ENCODE results near the gene WNT10A. TPM values are rescaled to one million over a fixed set of nuclear protein-coding genes. Genes with fewer than 3 reads are reported as not detected.

The WNT10A gene
- total and polyA plus RNA-seq, 9 of the 15 experiments (the other 6 are each of a cell fraction or from before 2014, with no cell fraction given) = not detected

DNA sequence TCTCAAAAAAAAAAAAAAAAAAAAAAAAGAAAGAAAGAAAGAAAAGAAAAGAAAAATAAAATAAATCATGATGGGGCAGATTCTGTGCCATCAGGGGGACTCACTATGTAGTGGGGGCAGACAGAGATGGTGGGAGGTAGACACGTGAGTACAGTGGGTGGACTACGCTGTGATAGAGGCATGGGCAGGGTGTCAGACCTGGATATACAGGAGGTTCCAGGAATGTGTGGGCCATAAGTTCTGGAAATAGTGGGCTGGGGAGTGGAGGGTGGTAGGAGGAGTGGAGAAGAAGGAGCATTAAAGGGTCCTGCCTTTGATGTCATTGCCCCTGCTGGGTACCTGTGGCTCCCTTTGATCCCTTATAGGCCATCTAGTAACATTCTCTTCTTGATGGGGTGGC is 29.9 kb upstream of the WNT10A start:
- Histone ChIP-seq H2AFZ (ENCODE audit: low read depth, low read length) (no peak overlapping the region), H3K36me3 (ENCODE audit: control insufficient read depth, insufficient read depth, low read length) (no peaks in the 10 kb centered on the region), H3K4me1 (replicated peaks in 1 of 2; ENCODE audit: control insufficient read depth in 2 of 2, insufficient read depth in 2 of 2, low read length in 2 of 2) (no peaks in the 10 kb centered on the region; a peak in 1 of 5 replicates), H3K9me3 (replicated peaks; ENCODE audit: control insufficient read depth, insufficient read depth, low read depth, low read length) (no peaks in the 10 kb centered on the region), H3K79me2 (ENCODE audit: control insufficient read depth, insufficient read depth, low read length) (no peaks in the 10 kb centered on the region), H3K27ac (ENCODE audit: extremely low read depth, low read depth, low read length) (no peak overlapping the region), H3K4me3 (no peak overlapping the region), H4K20me1 (replicated peaks; ENCODE audit: control insufficient read depth, insufficient read depth, low read length) (no peaks in the 10 kb centered on the region), H3K27me3 (ENCODE audit: control insufficient read depth in 2 of 2, insufficient read depth in 2 of 2, low read length in 2 of 2) (peaks cover 0 to 21% of the 10 kb centered on the region in 2 experiments; a peak in 2 of 5 replicates), H3K4me2 (ENCODE audit: insufficient read depth, low read length) (no peak overlapping the region), H3K9ac (ENCODE audit: insufficient read depth in 1 of 2, low read depth in 2 of 2, low read length in 2 of 2) (no peak overlapping the region), H3K9me1 (ENCODE audit: control insufficient read depth, insufficient read depth, low read length) (no peaks in the 10 kb centered on the region)
- 0% methylated on average over 1 of the region's 2 CpGs for WGBS (ENCODE audit: insufficient coverage, low coverage, missing lambda C conversion rate)
- DNase-seq (ENCODE audit: extremely low read depth in 1 of 4, low spot score in 3 of 4) (no peak), ATAC-seq (no peak), FAIRE-seq (no peak)
- POLR2A ChIA-PET = no interaction called here
- in situ Hi-C loops (cut with MboI) = loop anchor here (10.0 kb wide), 1 partner anchor 264 kb away; no protein-coding TSS in a partner anchor
- BruUV-seq (replicated peaks) = no TSS peak
- CTCF ChIA-PET (ENCODE audit: low intra/inter-chr PET ratio) = no interaction called here
- intact Hi-C loops (cut with micrococcal nuclease) = loop anchor here (10.0 kb wide), 1 partner anchor 304 kb away; no protein-coding TSS in a partner anchor
- TF ChIP-seq NR4A1 (CRISPR knock-in tag; IDR thresholded peaks at IDR 0.05) (no peak), NR4A1 (tag; IDR thresholded peaks at IDR 0.05) (no peak), NONO (IDR thresholded peaks at IDR 0.05; ENCODE audit: low read depth in 2 of 2, low read length in 1 of 2) (no peak), EGR1 (conservative IDR thresholded peaks at IDR 0.05) (no peak), E2F3 (CRISPR knock-in tag; IDR thresholded peaks at IDR 0.05) (no peak), ZSCAN32 (CRISPR knock-in tag; IDR thresholded peaks at IDR 0.05) (no peak), HNRNPK (IDR thresholded peaks at IDR 0.05; ENCODE audit: low read depth, low read length, poor library complexity, severe bottlenecking) (no peak), HNRNPUL1 (IDR thresholded peaks at IDR 0.05; ENCODE audit: low read length) (no peak), MTA1 (IDR thresholded peaks at IDR 0.05; ENCODE audit: borderline replicate concordance) (no peak), TCF3 (CRISPR knock-in tag; IDR thresholded peaks at IDR 0.05) (no peak)
- TF ChIP-seq, protein P1, sequence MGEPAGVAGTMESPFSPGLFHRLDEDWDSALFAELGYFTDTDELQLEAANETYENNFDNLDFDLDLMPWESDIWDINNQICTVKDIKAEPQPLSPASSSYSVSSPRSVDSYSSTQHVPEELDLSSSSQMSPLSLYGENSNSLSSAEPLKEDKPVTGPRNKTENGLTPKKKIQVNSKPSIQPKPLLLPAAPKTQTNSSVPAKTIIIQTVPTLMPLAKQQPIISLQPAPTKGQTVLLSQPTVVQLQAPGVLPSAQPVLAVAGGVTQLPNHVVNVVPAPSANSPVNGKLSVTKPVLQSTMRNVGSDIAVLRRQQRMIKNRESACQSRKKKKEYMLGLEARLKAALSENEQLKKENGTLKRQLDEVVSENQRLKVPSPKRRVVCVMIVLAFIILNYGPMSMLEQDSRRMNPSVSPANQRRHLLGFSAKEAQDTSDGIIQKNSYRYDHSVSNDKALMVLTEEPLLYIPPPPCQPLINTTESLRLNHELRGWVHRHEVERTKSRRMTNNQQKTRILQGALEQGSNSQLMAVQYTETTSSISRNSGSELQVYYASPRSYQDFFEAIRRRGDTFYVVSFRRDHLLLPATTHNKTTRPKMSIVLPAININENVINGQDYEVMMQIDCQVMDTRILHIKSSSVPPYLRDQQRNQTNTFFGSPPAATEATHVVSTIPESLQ (CRISPR knock-in tag; IDR thresholded peaks at IDR 0.05) = no peak
- TF ChIP-seq, protein P2, sequence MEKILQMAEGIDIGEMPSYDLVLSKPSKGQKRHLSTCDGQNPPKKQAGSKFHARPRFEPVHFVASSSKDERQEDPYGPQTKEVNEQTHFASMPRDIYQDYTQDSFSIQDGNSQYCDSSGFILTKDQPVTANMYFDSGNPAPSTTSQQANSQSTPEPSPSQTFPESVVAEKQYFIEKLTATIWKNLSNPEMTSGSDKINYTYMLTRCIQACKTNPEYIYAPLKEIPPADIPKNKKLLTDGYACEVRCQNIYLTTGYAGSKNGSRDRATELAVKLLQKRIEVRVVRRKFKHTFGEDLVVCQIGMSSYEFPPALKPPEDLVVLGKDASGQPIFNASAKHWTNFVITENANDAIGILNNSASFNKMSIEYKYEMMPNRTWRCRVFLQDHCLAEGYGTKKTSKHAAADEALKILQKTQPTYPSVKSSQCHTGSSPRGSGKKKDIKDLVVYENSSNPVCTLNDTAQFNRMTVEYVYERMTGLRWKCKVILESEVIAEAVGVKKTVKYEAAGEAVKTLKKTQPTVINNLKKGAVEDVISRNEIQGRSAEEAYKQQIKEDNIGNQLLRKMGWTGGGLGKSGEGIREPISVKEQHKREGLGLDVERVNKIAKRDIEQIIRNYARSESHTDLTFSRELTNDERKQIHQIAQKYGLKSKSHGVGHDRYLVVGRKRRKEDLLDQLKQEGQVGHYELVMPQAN (IDR thresholded peaks at IDR 0.05; ENCODE audit: borderline replicate concordance) = no peak
- TF ChIP-seq, protein P3, sequence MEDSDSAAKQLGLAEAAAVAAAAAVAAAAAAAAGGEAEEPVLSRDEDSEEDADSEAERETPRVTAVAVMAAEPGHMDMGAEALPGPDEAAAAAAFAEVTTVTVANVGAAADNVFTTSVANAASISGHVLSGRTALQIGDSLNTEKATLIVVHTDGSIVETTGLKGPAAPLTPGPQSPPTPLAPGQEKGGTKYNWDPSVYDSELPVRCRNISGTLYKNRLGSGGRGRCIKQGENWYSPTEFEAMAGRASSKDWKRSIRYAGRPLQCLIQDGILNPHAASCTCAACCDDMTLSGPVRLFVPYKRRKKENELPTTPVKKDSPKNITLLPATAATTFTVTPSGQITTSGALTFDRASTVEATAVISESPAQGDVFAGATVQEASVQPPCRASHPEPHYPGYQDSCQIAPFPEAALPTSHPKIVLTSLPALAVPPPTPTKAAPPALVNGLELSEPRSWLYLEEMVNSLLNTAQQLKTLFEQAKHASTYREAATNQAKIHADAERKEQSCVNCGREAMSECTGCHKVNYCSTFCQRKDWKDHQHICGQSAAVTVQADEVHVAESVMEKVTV (CRISPR knock-in tag; IDR thresholded peaks at IDR 0.05) = no peak

All from K562 (cell line).